ENCODE data around the gene GORAB.

The GORAB gene

DNA sequence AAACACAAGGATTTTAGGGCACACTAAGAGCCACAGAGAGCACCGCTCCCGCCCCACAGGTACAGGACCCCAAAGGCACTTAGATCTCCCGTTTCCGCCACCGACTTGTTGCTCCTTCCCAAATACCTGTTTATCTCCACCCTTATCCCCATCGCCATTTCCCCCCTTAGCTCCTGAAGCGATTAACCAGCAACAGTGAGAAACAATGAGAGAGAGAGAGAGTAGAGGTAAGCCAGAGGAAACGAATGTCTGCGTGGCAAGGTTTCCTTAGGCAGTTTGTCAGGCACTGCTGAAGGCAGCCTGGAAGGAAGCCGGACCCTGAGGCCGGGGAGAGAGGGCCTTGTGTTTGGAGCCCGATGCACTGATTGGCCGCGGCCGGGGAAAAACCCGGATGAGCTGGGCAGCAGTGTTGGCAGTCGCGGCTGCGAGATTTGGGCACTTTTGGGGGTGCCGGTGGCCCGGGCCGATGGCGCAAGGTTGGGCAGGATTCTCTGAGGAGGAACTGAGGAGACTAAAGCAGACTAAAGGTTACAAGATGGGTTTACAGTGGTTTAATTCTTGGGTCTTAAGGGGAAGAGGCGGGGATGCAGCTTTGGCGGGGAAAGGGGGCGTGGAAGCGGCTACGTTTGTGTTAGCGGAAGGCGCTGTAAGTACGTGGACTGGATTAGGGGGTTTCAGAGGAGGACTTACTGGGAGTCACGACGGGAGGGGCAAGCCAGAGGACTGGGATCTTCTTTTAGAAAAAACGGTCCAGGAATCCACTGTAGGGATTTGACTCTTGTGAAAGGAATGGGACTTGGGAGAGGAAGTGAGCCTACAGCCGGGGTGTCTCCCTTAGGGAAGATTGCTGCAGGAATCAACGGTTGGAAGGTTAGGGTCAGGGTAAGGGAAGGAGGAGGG, at the start of gene GORAB:
Gene GORAB (plus strand): TSS at position 409 of the 900 bp plus-strand sequence. CDS start 58 bp downstream, at position 467.
- peak; percentile 89 for DNase-seq

- DNase-seq, result no peak
Measured at GRCh38 chr1:170483051-170483450, 48.9 kb upstream of the GORAB start.

GRCh38 chr1:170487503-170487902, 44.5 kb upstream of the GORAB start:
- DNase-seq, result no peak

DNA sequence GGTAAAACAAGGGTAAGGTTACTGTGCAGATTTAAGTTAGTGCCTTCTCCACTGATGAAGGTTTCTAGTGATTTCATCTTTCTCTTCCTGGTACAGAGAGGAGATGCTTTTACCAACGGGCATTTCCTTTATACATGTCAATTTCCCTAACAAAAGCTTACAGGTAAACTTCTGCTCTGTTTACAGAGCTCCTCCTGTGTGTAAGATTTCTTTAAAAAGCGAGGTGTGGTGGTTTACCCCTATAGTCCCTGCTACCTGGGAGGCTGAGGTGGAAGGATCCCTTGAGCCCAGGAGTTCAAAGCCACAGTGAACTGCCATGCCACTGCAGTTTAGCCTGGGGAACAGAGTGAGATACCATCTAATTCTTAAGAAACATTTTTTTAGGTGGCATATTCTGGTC, 40.7 kb upstream of the GORAB start:
- DNase-seq, result no peak

GRCh38 chr1:170494369-170494768, 37.6 kb upstream of the GORAB start:
- DNase-seq, result no peak

GRCh38 chr1:170495006-170495405, 37.0 kb upstream of the GORAB start:
- DNase-seq, result no peak

GRCh38 chr1:170498876-170499275, 33.1 kb upstream of the GORAB start:
- no peak for DNase-seq

DNA sequence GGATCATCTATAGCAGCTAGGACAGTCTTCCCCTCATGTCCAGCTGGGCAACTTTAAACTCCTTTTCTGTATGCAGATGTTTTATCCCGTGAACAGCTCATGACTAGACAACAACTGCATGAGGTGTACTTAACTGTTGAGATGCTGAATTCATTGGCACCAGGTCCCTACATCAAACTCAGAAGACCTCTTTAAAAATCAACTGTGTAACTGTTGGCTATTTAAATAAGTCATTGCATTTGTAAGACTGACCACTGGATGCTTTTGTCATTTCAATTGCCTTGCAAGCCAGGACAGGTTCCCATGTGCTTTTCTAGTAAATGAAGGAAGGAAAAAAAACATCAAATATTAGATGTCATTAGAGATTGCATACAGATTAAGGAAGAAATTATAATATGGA, 28.3 kb upstream of the GORAB start:
- no peak for DNase-seq

DNA sequence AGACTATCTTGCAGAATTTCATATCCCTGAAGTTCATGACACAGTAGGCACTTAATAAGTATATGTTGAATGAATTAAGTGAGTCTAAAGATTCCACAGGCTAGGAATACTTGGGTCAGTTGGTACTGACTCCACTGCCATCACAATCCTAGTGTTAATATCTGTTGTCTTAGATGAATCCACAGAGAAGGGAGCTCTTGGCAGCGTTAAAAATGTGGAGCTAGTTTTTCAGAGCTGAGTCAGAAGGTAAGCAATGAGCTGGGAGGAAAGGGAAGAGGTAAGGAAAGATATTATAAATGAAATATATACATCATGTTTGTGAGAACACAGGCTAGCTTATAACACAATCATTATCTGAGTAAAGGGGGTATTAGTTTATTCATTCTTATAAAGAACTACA, 21.8 kb upstream of the GORAB start:
- no peak for DNase-seq

DNA sequence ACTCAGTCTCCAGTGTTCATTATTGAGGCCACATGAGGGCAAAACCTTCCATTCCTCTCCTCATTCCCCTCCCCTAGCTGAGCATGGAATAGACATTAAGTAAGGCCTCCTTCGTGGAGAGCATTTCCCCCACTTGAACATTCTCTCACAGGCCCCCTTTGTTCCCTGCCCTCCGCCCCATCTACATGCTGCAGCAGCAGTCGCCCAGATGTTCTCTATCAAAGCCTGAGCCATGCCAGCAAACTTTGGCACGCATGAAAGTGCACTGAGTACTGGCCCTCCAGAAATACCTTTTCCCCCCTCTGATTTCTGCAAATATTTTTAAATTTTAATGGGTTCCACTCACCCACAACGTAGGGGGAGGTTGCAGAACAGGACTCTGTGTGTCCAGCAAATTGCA, 20.9 kb upstream of the GORAB start:
- DNase-seq, result no peak

DNA sequence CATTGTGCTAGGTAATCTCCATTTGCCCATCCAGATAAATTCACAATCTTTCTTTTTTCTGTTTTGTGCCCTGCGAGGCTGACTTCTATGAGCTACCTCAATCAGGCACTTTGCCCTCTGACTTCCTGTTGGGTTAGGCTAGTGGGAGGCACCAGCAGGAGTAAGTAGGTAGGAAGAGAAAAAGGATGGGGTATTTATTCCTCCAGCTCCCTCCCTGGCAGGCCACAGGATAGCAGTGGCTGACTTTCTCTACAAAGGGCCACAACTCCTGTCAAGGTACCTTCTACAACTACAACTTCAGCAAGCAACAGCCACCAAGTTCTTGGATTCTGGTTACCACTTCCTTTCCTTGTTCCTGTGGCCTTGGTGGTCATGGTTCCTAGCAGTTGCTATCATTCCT, 18.8 kb upstream of the GORAB start:
- no peak for DNase-seq

DNA sequence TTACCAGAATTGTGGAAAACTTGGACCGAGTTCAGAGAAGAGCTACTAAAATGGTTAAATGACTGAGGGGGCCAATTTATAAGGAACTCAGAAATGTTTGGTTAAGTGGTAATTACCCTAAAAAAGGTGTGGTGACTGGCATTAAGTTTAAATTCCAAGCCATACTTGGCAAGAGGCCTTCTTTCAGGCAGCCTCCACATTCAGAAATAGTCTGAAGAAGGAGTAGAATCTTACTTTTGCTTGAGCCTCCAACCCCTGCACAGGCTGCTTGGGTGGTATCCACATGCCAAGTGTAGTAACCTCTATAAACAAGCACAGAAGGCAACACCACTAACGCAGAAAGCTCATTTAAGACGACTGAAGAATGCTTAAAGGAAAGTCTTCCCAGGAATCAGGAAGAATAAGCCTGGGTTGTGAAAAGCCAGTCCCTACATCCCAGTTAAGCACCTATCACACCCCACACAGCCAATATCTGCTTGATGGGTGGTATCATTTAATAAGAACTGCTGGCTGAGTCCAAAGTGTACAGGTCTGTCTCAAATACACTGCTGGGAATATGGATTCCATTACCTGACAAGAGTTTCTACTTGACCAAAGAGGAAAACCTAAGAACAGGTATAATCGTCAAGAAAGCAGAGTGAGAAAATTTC, 13.7 kb upstream of the GORAB start:
- DNase-seq, result no peak

DNA sequence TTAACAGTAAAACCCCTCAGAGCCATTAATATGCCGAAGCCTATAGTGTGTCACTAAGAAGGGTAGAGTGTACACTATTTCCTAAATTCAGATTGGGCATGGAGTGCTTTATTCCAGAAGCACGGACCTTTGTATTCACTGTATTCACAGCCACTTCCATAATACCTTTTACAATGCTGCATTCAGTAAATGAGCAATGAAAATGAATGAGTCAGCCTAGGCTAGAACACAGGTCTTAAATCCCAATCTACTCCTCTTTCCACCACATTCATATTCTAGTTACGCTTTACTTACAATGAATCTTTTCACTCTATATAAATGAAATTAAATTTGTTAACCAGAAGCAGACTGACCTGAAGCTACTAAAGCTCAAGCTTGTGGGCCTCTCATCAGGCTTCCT, 13.0 kb upstream of the GORAB start:
- no peak for DNase-seq

DNA sequence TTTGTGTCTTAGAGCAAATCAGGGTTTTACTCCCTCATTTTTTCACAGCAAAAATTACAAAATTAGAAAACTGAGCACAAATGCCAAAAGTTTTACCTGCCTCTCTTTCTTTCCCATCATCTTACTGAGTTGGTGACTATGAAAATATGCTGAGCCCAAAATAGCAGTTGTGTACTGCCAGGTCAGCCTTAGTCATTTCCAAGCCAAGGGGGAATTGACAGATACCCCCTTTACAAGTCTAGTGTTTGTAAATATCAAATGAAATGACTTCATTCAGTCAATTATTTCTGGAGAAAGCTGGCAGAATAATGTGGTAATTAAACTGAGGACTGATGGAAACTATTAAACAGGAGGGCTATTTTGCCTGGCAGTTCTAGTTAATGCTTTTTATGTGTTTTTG, 11.4 kb upstream of the GORAB start:
- DNase-seq, result no peak

DNA sequence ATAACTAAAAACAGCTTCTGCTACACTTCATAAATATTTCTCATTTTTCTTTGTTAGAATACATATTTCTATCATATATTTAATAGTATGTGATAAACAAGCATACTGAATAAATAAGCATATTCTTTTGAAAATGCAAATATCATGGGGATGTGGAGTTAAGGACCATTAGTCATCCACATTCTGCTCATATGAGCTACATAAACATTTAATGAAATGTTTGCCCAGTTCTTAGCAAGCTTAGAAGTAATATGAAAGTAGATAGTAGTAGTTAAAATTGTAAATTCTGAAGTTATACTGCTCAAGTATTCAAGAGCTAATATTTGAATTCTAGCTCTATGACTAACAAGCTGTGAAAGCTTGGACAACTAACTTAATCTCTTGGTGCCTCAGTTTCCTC, 10.1 kb upstream of the GORAB start:
- no peak for DNase-seq

DNA sequence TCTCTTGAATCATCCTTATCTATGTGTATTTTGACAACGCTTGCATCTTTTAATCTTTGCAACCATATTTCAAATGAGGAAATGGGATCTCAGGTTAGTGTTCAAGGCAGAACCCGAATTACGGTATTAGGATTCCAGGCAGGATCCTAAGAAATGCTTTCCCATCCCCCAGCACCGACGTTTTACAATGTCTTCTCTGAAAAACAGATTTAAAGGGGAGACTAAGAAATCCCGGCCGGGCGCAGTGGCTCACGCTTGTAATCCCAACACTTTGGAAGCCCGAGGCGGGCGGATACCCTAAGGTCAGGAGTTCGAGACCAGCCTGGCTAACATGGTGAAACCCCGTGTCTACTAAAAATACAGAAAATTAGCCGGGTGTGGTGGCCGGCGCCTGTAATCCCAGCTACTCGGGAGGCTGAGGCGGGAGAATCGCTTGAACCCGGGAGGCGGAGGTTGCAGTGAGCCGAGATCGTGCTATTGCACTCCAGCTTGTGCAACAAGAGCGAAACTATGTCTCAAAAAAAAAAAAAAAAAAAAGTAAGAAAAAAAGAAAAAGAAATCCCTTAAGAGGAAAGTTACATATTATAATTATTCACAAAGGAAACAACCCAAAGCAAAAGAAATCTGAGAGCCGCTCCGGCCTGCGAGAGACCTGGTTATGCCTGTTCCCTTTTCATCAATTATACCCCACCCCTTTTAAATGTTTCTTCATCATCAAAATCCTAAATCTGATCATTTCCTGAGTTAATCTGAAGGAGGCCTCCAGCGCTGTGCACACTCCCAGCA, 801 bp upstream of the GORAB start:
- DNase-seq, result peak; percentile 52

GRCh38 chr1:170533298-170533697, 1.3 kb downstream of the GORAB start:
- no peak for DNase-seq

- no peak for DNase-seq
Measured at GRCh38 chr1:170534626-170535147, 2.7 kb downstream of the GORAB start.

DNA sequence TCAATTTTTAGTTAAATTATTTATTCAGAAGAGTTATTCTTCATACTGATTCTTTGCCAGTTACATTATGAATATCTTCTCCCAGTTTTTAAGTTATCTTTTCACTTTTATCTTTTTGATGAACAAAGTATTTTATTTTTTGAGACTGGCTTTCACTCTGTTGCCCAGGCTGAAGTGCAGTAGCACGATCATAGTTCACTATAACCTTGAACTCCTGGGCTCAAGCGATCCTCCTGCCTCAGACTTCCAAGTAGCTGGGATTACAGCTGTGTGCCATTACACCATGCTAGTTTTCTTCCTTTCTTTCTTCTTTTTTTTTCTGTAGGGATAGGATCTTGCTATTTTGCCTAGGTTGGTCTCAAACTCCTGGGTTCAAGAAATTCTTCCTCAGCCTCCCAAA, 3.5 kb downstream of the GORAB start:
- DNase-seq, result no peak

- no peak for DNase-seq
Measured at GRCh38 chr1:170536924-170537551, 5.1 kb downstream of the GORAB start.

DNA sequence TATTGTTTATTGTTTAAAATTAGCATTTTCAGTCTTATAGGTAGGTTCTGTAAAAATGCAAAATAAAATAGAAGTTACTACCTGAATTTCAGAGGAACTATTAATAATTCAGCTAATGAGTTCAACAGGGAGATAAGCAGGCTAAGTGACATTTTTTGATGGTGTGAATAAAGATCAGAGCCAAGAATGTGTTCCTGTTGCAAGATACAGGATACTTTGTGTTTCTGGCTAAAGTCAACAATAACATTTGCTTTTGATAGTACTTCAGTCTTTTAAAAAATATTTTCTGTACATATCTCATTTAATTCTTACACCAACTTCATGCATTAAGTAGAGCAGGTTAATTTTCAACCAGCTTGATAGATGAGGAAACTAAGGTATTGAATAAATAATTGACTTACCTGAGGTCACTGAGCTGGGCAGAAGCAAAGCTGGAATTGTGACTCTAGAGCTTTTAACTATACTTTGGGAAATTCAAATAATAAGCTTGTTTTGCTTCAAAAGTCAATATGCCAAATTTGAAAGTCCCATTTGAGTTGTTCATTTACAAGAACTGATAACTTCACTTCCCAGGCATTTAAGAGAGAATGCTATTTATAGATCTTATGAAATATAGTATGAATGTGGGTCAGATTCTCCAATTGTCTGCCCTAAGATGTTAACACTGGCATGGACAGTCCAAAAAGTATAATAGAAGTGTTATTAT, 6.0 kb downstream of the GORAB start:
- no peak for DNase-seq

GRCh38 chr1:170538687-170539086, 6.7 kb downstream of the GORAB start:
- no peak for DNase-seq
